DMS153 treated with DMSO at 0.1 percent for 48 hours (cell line): ENCODE results near the gene TOB2.

Experiments
- DNase-seq: peaks from one replicate; lab custom pipeline; 2025; ENCODE audit not compliant: unreplicated experiment; lab: John Stamatoyannopoulos, UW

The TOB2 gene

DNA sequence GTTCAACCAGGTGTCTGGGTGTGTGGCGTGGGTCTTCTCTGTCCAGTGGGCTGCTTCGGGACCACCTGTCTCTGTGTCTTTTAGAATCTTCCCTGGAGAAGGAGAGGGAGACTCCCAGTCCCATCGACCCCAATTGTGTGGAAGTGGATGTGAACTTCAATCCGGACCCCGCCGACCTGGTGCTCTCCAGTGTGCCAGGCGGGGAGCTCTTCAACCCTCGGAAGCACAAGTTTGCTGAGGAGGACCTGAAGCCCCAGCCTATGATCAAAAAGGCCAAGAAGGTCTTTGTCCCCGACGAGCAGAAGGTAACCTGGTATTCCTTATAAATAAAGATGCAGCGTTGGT, 52.6 kb downstream of the TOB2 start:
- no peak for DNase-seq

DNA sequence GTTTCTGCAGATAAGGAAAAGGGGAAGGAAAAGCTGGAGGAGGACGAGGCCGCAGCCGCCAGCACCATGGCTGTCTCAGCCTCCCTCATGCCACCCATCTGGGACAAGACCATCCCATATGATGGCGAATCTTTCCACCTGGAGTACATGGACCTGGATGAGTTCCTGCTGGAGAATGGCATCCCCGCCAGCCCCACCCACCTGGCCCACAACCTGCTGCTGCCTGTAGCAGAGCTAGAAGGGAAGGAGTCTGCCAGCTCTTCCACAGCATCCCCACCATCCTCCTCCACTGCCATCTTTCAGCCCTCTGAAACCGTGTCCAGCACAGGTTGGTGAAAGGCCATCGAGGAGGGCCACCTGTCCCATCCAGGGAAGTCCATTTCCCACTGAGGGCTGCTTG, 59.3 kb downstream of the TOB2 start:
- no peak for DNase-seq

DNA sequence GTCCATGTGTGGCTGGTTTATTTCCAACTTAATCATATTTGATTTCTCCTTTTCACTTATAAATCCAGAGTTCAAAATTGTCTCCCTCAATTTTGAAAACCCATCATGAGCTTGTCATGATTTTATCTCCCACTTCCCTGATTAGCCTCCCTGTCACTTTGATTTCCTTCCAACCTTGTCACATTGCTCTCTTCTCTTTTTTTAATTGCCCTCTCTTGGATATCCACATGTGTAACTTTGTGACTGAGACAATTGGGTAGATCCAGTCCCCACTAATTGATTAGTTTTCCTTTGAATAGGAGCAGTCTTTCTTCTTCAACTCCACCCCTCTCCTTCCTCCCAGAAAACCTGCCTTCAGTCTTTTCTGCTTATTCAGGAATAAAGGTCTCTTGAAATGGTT, 62.5 kb downstream of the TOB2 start:
- no peak for DNase-seq
